Hepatocyte (in vitro differentiated cells): ENCODE results near the gene GPATCH8.

Experiments used
- CTCF ChIP-seq: fragments of 200-600 bp; sonication (generic); IDR thresholded peaks from 2 replicates; pipeline ENCODE4 v1.5.1; 2016; ENCODE audit warnings: antibody characterized with exemption, mild to moderate bottlenecking; ENCODE audit not compliant: poor library complexity
- EZH2 ChIP-seq: fragments of 200-600 bp; sonication (generic); IDR thresholded peaks from 2 replicates; pipeline ENCODE4 v1.6.1; 2016; ENCODE audit warnings: antibody characterized with exemption, mild to moderate bottlenecking, borderline replicate concordance

- TF ChIP-seq CTCF = no peak
- no peak for TF ChIP-seq EZH2
Measured at GRCh38 chr17:44529864-44530263, 26.7 kb upstream of the GPATCH8 start.
